ENCODE measurements around the gene ATP6V1C2. TPM values are rescaled to one million over a fixed set of nuclear protein-coding genes. Genes with fewer than 3 reads are reported as not detected.

Gene ATP6V1C2
- total RNA-seq, 2 donors from 2014 or later, result not detected

- H3K9me3 ChIP-seq (ENCODE audit: control insufficient read depth, low read length, poor library complexity, severe bottlenecking), result no peaks in the 10 kb centered on the region
- Mint-ChIP-seq H3K36me3 (ENCODE audit: low read depth) (peaks cover 8% of the 10 kb centered on the region), H3K27me3 (peaks cover 47% of the 10 kb centered on the region), H3K27ac (no peak overlapping the region), H3K4me3 (no peak overlapping the region), H3K4me1 (peaks cover 14% of the 10 kb centered on the region)
- DNase-seq (no peak), ATAC-seq (no peak)
Observed at GRCh38 chr2:10709290-10709939, 12.0 kb upstream of the ATP6V1C2 start.

- no peak overlapping the region for H3K27ac Mint-ChIP-seq
- DNase-seq, result no peak
- H3K9me3 ChIP-seq (ENCODE audit: control insufficient read depth, low read length, poor library complexity, severe bottlenecking), result no peaks in the 10 kb centered on the region
- H3K4me3 Mint-ChIP-seq, result no peak overlapping the region
- peaks cover 50% of the 10 kb centered on the region for H3K27me3 Mint-ChIP-seq
- peaks cover 5% of the 10 kb centered on the region for H3K36me3 Mint-ChIP-seq (ENCODE audit: low read depth)
- peaks cover 14% of the 10 kb centered on the region for H3K4me1 Mint-ChIP-seq
- ATAC-seq, result no peak
Observed at GRCh38 chr2:10712185-10712809, 9.1 kb upstream of the ATP6V1C2 start.

- no peak overlapping the region for H3K27ac Mint-ChIP-seq
- H3K36me3 Mint-ChIP-seq (ENCODE audit: low read depth), result no peaks in the 10 kb centered on the region
- peaks cover 43% of the 10 kb centered on the region for H3K27me3 Mint-ChIP-seq
- ATAC-seq (no peak), DNase-seq (no peak)
- no peaks in the 10 kb centered on the region for H3K9me3 ChIP-seq (ENCODE audit: control insufficient read depth, low read length, poor library complexity, severe bottlenecking)
- H3K4me1 Mint-ChIP-seq, result peaks cover 9% of the 10 kb centered on the region
- no peak overlapping the region for H3K4me3 Mint-ChIP-seq
Observed at GRCh38 chr2:10716581-10716980, 4.8 kb upstream of the ATP6V1C2 start.

GRCh38 chr2:10717628-10718027 lies 3.8 kb upstream of the ATP6V1C2 start:
- Mint-ChIP-seq H3K4me1 (peaks cover 8% of the 10 kb centered on the region), H3K27me3 (peaks cover 49% of the 10 kb centered on the region), H3K27ac (no peak overlapping the region), H3K36me3 (ENCODE audit: low read depth) (peaks cover under 1% of the 10 kb centered on the region), H3K4me3 (no peak overlapping the region)
- ATAC-seq (no peak), DNase-seq (no peak)
- H3K9me3 ChIP-seq (ENCODE audit: control insufficient read depth, low read length, poor library complexity, severe bottlenecking), result no peaks in the 10 kb centered on the region

GRCh38 chr2:10720306-10720705 lies 1.1 kb upstream of the ATP6V1C2 start:
- peaks cover 4% of the 10 kb centered on the region for H3K36me3 Mint-ChIP-seq (ENCODE audit: low read depth)
- H3K4me3 Mint-ChIP-seq, result peak overlapping the region; percentile 76
- H3K9me3 ChIP-seq (ENCODE audit: control insufficient read depth, low read length, poor library complexity, severe bottlenecking), result no peaks in the 10 kb centered on the region
- DNase-seq (no peak), ATAC-seq (no peak)
- H3K27me3 Mint-ChIP-seq, result peaks cover 57% of the 10 kb centered on the region
- no peak overlapping the region for H3K27ac Mint-ChIP-seq
- H3K4me1 Mint-ChIP-seq, result peaks cover 11% of the 10 kb centered on the region

- peak; percentile 50 for ATAC-seq
- Mint-ChIP-seq H3K27ac (no peak overlapping the region), H3K36me3 (ENCODE audit: low read depth) (peaks cover 4% of the 10 kb centered on the region), H3K4me1 (peaks cover 11% of the 10 kb centered on the region), H3K4me3 (peak overlapping the region; percentile 76), H3K27me3 (peaks cover 53% of the 10 kb centered on the region)
- no peaks in the 10 kb centered on the region for H3K9me3 ChIP-seq (ENCODE audit: control insufficient read depth, low read length, poor library complexity, severe bottlenecking)
- no peak for DNase-seq
Observed at GRCh38 chr2:10720947-10721395, 459 bp upstream of the ATP6V1C2 start.

GRCh38 chr2:10722252-10722825 lies 909 bp downstream of the ATP6V1C2 start:
- Mint-ChIP-seq H3K4me3 (peak overlapping the region; percentile 62), H3K27me3 (peaks cover 53% of the 10 kb centered on the region), H3K4me1 (peaks cover 7% of the 10 kb centered on the region), H3K27ac (no peak overlapping the region), H3K36me3 (ENCODE audit: low read depth) (peaks cover 4% of the 10 kb centered on the region)
- DNase-seq, result no peak
- H3K9me3 ChIP-seq (ENCODE audit: control insufficient read depth, low read length, poor library complexity, severe bottlenecking), result no peaks in the 10 kb centered on the region
- no peak for ATAC-seq

GRCh38 chr2:10732924-10733565 lies 11.6 kb downstream of the ATP6V1C2 start:
- Mint-ChIP-seq H3K27me3 (no peaks in the 10 kb centered on the region), H3K4me1 (peaks cover 2% of the 10 kb centered on the region), H3K4me3 (no peak overlapping the region), H3K27ac (no peak overlapping the region), H3K36me3 (ENCODE audit: low read depth) (no peaks in the 10 kb centered on the region)
- no peak for DNase-seq
- H3K9me3 ChIP-seq (ENCODE audit: control insufficient read depth, low read length, poor library complexity, severe bottlenecking), result no peaks in the 10 kb centered on the region
- no peak for ATAC-seq

GRCh38 chr2:10733566-10733925 lies 12.1 kb downstream of the ATP6V1C2 start:
- Mint-ChIP-seq H3K4me3 (no peak overlapping the region), H3K36me3 (ENCODE audit: low read depth) (no peaks in the 10 kb centered on the region), H3K27ac (no peak overlapping the region), H3K27me3 (peaks cover 4% of the 10 kb centered on the region), H3K4me1 (peaks cover 2% of the 10 kb centered on the region)
- no peaks in the 10 kb centered on the region for H3K9me3 ChIP-seq (ENCODE audit: control insufficient read depth, low read length, poor library complexity, severe bottlenecking)
- ATAC-seq (no peak), DNase-seq (no peak)

GRCh38 chr2:10733980-10734379 lies 12.6 kb downstream of the ATP6V1C2 start:
- Mint-ChIP-seq H3K36me3 (ENCODE audit: low read depth) (no peaks in the 10 kb centered on the region), H3K27me3 (peaks cover 6% of the 10 kb centered on the region), H3K4me3 (no peak overlapping the region), H3K27ac (no peak overlapping the region), H3K4me1 (peaks cover 2% of the 10 kb centered on the region)
- no peak for DNase-seq
- ATAC-seq, result no peak
- H3K9me3 ChIP-seq (ENCODE audit: control insufficient read depth, low read length, poor library complexity, severe bottlenecking), result no peaks in the 10 kb centered on the region

- peaks cover 6% of the 10 kb centered on the region for H3K27me3 Mint-ChIP-seq
- no peak for DNase-seq
- no peak overlapping the region for H3K27ac Mint-ChIP-seq
- H3K36me3 Mint-ChIP-seq (ENCODE audit: low read depth), result no peaks in the 10 kb centered on the region
- ATAC-seq, result no peak
- no peaks in the 10 kb centered on the region for H3K4me1 Mint-ChIP-seq
- no peak overlapping the region for H3K4me3 Mint-ChIP-seq
- no peaks in the 10 kb centered on the region for H3K9me3 ChIP-seq (ENCODE audit: control insufficient read depth, low read length, poor library complexity, severe bottlenecking)
Observed at GRCh38 chr2:10738192-10738591, 16.8 kb downstream of the ATP6V1C2 start.

GRCh38 chr2:10740226-10740625 lies 18.8 kb downstream of the ATP6V1C2 start:
- ATAC-seq, result no peak
- H3K9me3 ChIP-seq (ENCODE audit: control insufficient read depth, low read length, poor library complexity, severe bottlenecking), result no peaks in the 10 kb centered on the region
- Mint-ChIP-seq H3K27ac (no peak overlapping the region), H3K27me3 (peaks cover 6% of the 10 kb centered on the region), H3K4me1 (no peaks in the 10 kb centered on the region), H3K36me3 (ENCODE audit: low read depth) (no peaks in the 10 kb centered on the region), H3K4me3 (no peak overlapping the region)
- DNase-seq, result no peak

GRCh38 chr2:10741139-10741538 lies 19.7 kb downstream of the ATP6V1C2 start:
- H3K9me3 ChIP-seq (ENCODE audit: control insufficient read depth, low read length, poor library complexity, severe bottlenecking), result no peaks in the 10 kb centered on the region
- Mint-ChIP-seq H3K27me3 (peaks cover 6% of the 10 kb centered on the region), H3K4me3 (no peak overlapping the region), H3K36me3 (ENCODE audit: low read depth) (no peaks in the 10 kb centered on the region), H3K27ac (no peak overlapping the region), H3K4me1 (no peaks in the 10 kb centered on the region)
- ATAC-seq (no peak), DNase-seq (no peak)

All from T-helper 17 cell (primary cell).